ENCODE data around the gene FFAR3.

DNA sequence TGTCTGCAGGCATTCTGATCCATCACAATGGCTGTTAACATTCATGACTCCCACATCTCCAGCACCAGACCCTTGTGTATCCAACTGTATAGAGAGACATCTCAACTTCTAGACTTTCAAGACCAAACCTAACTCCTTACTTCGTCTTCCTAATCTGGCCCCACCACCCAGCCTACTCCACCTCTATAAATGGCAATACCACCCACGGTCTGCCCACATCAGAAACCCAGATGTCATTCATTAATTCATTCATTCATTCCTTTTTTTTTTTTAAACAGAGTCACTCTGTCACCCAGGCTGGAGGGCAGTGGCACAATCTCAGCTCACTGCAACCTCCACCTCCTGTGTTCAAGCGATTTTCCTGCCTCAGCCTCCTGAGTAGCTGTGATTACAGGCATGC is 23.1 kb downstream of the FFAR3 start:
- no peak for TF ChIP-seq POLR2AphosphoS5 (IDR thresholded peaks at IDR 0.05; ENCODE audit: borderline replicate concordance, low read depth, low read length)
- TF ChIP-seq EZH2 (IDR thresholded peaks at IDR 0.05), result no peak

All from SK-N-MC (cell line).